ENCODE data around the gene DNMT3A. TPM values are rescaled to one million over a fixed set of nuclear protein-coding genes. Genes with fewer than 3 reads are reported as not detected.

Gene DNMT3A
- total RNA-seq, 1 experiment from 2014 or later, result 215 TPM

GRCh38 chr2:25358249-25358815, 16.6 kb upstream of the DNMT3A start:
- H4K91ac ChIP-seq (ENCODE audit: insufficient read length, low read depth, low read length), result no peak overlapping the region
- Mint-ChIP-seq H3K27me3 (ENCODE audit: low read depth) (peaks cover 80% of the 10 kb centered on the region), H3K4me1 (peaks cover 28 to 30% of the 10 kb centered on the region in 2 experiments), H3K36me3 (ENCODE audit: insufficient read depth in 1 of 3, low read depth in 3 of 3) (peaks cover 3 to 10% (median 5%) of the 10 kb centered on the region in 3 experiments; a peak in 4 of 7 replicates), H3K4me3 (no peak overlapping the region), H3K9me3 (peaks cover 1 to 6% of the 10 kb centered on the region in 2 experiments; a peak in 4 of 5 replicates), H3K27ac (peak overlapping the region in 1 of 3 experiments; percentile 27; a peak in 2 of 7 replicates)
- no peaks in the 10 kb centered on the region for H3K9me3 ChIP-seq (ENCODE audit: control insufficient read depth, low read depth, low read length)
- H2BK5ac ChIP-seq (ENCODE audit: insufficient read length, low read length), result no peak overlapping the region
- H3T11ph ChIP-seq (ENCODE audit: low read length), result no peak overlapping the region
- no CpG with 5 or more reads among the region's 6 CpGs for WGBS (ENCODE audit: extremely low coverage, insufficient read length, low lambda C conversion rate)
- H2BK15ac ChIP-seq (ENCODE audit: low read depth, low read length), result no peak overlapping the region
- no peak overlapping the region for H2BK20ac ChIP-seq (ENCODE audit: low read depth, low read length, poor library complexity, severe bottlenecking)
- no peaks in the 10 kb centered on the region; the same call in 1 of the 2 replicates for H3K27me3 ChIP-seq (ENCODE audit: insufficient read depth, low read length)
- no peak overlapping the region for H3K9ac ChIP-seq (ENCODE audit: extremely low read depth, insufficient read length, low read length)
- no peaks in the 10 kb centered on the region for H3K79me1 ChIP-seq (ENCODE audit: insufficient read depth, low read depth, low read length, poor library complexity, severe bottlenecking)
- H2AFZ ChIP-seq (ENCODE audit: low read length), result no peak overlapping the region
- no peak overlapping the region for H3K27ac ChIP-seq (ENCODE audit: insufficient read length, low read depth, low read length)
- no peak overlapping the region for H3K56ac ChIP-seq (ENCODE audit: insufficient read length, low read depth, low read length)
- H3K18ac ChIP-seq (ENCODE audit: insufficient read length, low read depth, low read length), result no peak overlapping the region
- H3K23me2 ChIP-seq (ENCODE audit: insufficient read length, low read depth, low read length, poor library complexity, severe bottlenecking), result no peaks in the 10 kb centered on the region
- H3K23ac ChIP-seq (ENCODE audit: insufficient read length, low read depth, low read length), result no peak overlapping the region
- H2BK12ac ChIP-seq (ENCODE audit: insufficient read length, low read depth, low read length), result no peak overlapping the region
- no peak overlapping the region for H3K14ac ChIP-seq (ENCODE audit: insufficient read depth, low read length)
- H3K4me1 ChIP-seq (ENCODE audit: insufficient read depth, low read length), result no peaks in the 10 kb centered on the region; the same call in 1 of the 2 replicates
- no peaks in the 10 kb centered on the region for H3K79me2 ChIP-seq (ENCODE audit: insufficient read depth, low read length)
- H2BK120ac ChIP-seq (ENCODE audit: low read depth, low read length, poor library complexity, severe bottlenecking), result no peak overlapping the region
- H3K4me2 ChIP-seq (ENCODE audit: insufficient read depth, insufficient read length, low read length), result no peak overlapping the region
- H4K5ac ChIP-seq (ENCODE audit: insufficient read length, low read depth, low read length), result no peak overlapping the region
- H4K8ac ChIP-seq (replicated peaks; ENCODE audit: insufficient read length, low read depth, low read length), result no peak overlapping the region
- H2AK5ac ChIP-seq (ENCODE audit: insufficient read length, low read length), result no peak overlapping the region
- TF ChIP-seq CTCF (conservative IDR thresholded peaks at IDR 0.05), result no peak
- no peaks in the 10 kb centered on the region for H4K20me1 ChIP-seq (ENCODE audit: control insufficient read depth, insufficient read depth, insufficient read length)
- H3K4ac ChIP-seq (ENCODE audit: low read depth, low read length), result no peak overlapping the region
- DNase-seq, result no peak

Data from H9 (cell line).